SK-N-SH (cell line): Measurements from ENCODE around the gene KIF4A. TPM values are rescaled to one million over a fixed set of nuclear protein-coding genes. Genes with fewer than 3 reads are reported as not detected.

ENCODE experiments used
- CTCF ChIA-PET: fragments of 300-600, 350-600 bp; formaldehyde crosslinking; extraction: SDS; loops from one replicate; lab custom pipeline; 2021; lab: Yijun Ruan, JAX
- POLR2A ChIA-PET: fragments of 350-600 bp; sonication (Branson Sonifier 250); formaldehyde crosslinking; extraction: SDS; loops from one replicate; lab custom pipeline; 2020; ENCODE audit warnings: antibody characterized with exemption, inconsistent platforms; lab: Yijun Ruan, JAX
- DNase-seq: peaks from one replicate; pipeline ENCODE4 v3.0.0; 2012
- H2AFZ ChIP-seq: fragments of 200-600 bp; sonication (generic); 2 replicates; pipeline ENCODE4 v1.8.1; 2016; ENCODE audit warnings: antibody characterized with exemption, mild to moderate bottlenecking, low read depth
- H3F3A ChIP-seq: fragments of 200-600 bp; sonication (generic); replicated peaks from 2 replicates; pipeline ENCODE3; 2016; ENCODE audit warnings: antibody characterized with exemption, mild to moderate bottlenecking; ENCODE audit not compliant: insufficient read depth
- H3K27ac ChIP-seq, 2 experiments: fragments of 200-500 bp in 1 of 2; fragments of 200-600 bp in 1 of 2; sonication (Bioruptor generic) in 1 of 2; sonication (generic), shearing (Covaris generic) in 1 of 2; 2 replicates each; pipeline versions ENCODE4 v1.5.1 to v1.6.1; 2014 to 2016; ENCODE audit warnings: low read depth in 2 of 2, inconsistent platforms in 1 of 2, low read length in 1 of 2, mild to moderate bottlenecking in 1 of 2, mixed read lengths in 1 of 2
- H3K27me3 ChIP-seq: fragments of 200-600 bp; sonication (generic), shearing (Covaris generic); 2 replicates; pipeline ENCODE4 v1.6.1; 2016; ENCODE audit warnings: mixed run types; ENCODE audit not compliant: insufficient read depth
- H3K36me3 ChIP-seq, 2 experiments: fragments of 200-500 bp in 1 of 2; fragments of 200-600 bp in 1 of 2; sonication (Bioruptor generic) in 1 of 2; sonication (generic) in 1 of 2; replicated peaks in 1 of 2; 2 replicates each; pipeline versions ENCODE3 to v1.5.1; 2014 to 2016; ENCODE audit warnings: low read length in 1 of 2, mild to moderate bottlenecking in 1 of 2; ENCODE audit not compliant: insufficient read depth in 2 of 2, control insufficient read depth in 1 of 2
- H3K4me1 ChIP-seq, 2 experiments: fragments of 200-500 bp in 1 of 2; fragments of 200-600 bp in 1 of 2; sonication (Bioruptor generic) in 1 of 2; sonication (generic), shearing (Covaris generic) in 1 of 2; 2 replicates each; pipeline versions ENCODE4 v1.5.1 to v1.6.1; 2014 to 2016; ENCODE audit warnings: low read depth in 1 of 2, low read length in 1 of 2, mixed run types in 1 of 2; ENCODE audit not compliant: insufficient read depth in 2 of 2, control insufficient read depth in 1 of 2
- H3K4me2 ChIP-seq: fragments of 200-600 bp; sonication (generic), shearing (Covaris generic); 2 replicates; pipeline ENCODE4 v1.6.1; 2017; ENCODE audit warnings: mixed run types
- H3K4me3 ChIP-seq, 2 experiments: fragments of 200-500 bp in 1 of 2; fragments of 200-600 bp in 1 of 2; sonication (Bioruptor generic) in 1 of 2; sonication (generic), shearing (Covaris generic) in 1 of 2; 2 replicates each; pipeline versions ENCODE4 v1.5.1 to v1.8.1; 2014 to 2016; ENCODE audit warnings: low read depth in 2 of 2, inconsistent platforms in 1 of 2, low read length in 1 of 2, mild to moderate bottlenecking in 1 of 2, mixed read lengths in 1 of 2, moderate library complexity in 1 of 2
- H3K79me2 ChIP-seq: fragments of 200-600 bp; sonication (generic); 2 replicates; pipeline ENCODE4 v1.8.1; 2017; ENCODE audit warnings: mild to moderate bottlenecking; ENCODE audit not compliant: insufficient read depth
- H3K9ac ChIP-seq: fragments of 200-600 bp; sonication (generic); 2 replicates; pipeline ENCODE4 v1.6.1; 2017; ENCODE audit warnings: mixed run types
- H3K9me2 ChIP-seq: fragments of 200-600 bp; sonication (generic); 2 replicates; pipeline ENCODE4 v1.6.1; 2017; ENCODE audit warnings: mixed run types
- H3K9me3 ChIP-seq: fragments of 200-600 bp; sonication (generic); 2 replicates; pipeline ENCODE4 v1.6.1; 2017; ENCODE audit warnings: mixed run types, mild to moderate bottlenecking, moderate library complexity
- H4K20me1 ChIP-seq: fragments of 200-600 bp; sonication (generic); 2 replicates; pipeline ENCODE4 v1.6.1; 2017; ENCODE audit warnings: mild to moderate bottlenecking, mixed run types; ENCODE audit not compliant: insufficient read depth
- ELF1 ChIP-seq: IDR thresholded peaks from 2 replicates; pipeline ENCODE4 v1.4.0; 2012
- EP300 ChIP-seq, 2 experiments: IDR thresholded peaks; 2 replicates each; pipeline versions ENCODE4 v1.4.0 to v1.6.1; 2012; ENCODE audit warnings: borderline replicate concordance in 1 of 2, low read depth in 1 of 2, low read length in 1 of 2
- EZH2phosphoT487 ChIP-seq: fragments of 200-600 bp; sonication (generic); IDR thresholded peaks from 2 replicates; pipeline ENCODE4 v1.6.1; 2017; ENCODE audit warnings: low read depth, mixed run types, mild to moderate bottlenecking, antibody characterized with exemption, moderate library complexity, borderline replicate concordance
- FOSL2 ChIP-seq: IDR thresholded peaks from 2 replicates; pipeline ENCODE4 v1.4.0; 2012; ENCODE audit warnings: low read depth, mild to moderate bottlenecking, moderate library complexity, borderline replicate concordance
- FOXJ3 ChIP-seq: sonication (generic); formaldehyde crosslinking; IDR thresholded peaks from 2 replicates; pipeline ENCODE4 v1.5.1; 2020; ENCODE audit warnings: mild to moderate bottlenecking, missing genetic modification reagents
- FOXM1 ChIP-seq: IDR thresholded peaks from 2 replicates; pipeline ENCODE4 v1.4.0; 2012; ENCODE audit warnings: low read depth, mild to moderate bottlenecking
- GATA2 ChIP-seq: sonication (generic); formaldehyde crosslinking; IDR thresholded peaks from 2 replicates; pipeline ENCODE4 v1.5.0; 2020; ENCODE audit warnings: mild to moderate bottlenecking, missing genetic modification reagents
- IRF3 ChIP-seq: fragments of 150-350 bp; IDR thresholded peaks from 2 replicates; pipeline ENCODE4 v1.6.1; 2016; ENCODE audit warnings: mild to moderate bottlenecking, low read depth, low read length
- JUND ChIP-seq: IDR thresholded peaks from 2 replicates; pipeline ENCODE4 v1.4.0; 2012
- MEF2A ChIP-seq: IDR thresholded peaks from 2 replicates; pipeline ENCODE4 v1.4.0; 2012; ENCODE audit warnings: low read depth, borderline replicate concordance
- MXI1 ChIP-seq: IDR thresholded peaks from 2 replicates; pipeline ENCODE4 v1.6.1; 2012; ENCODE audit warnings: mild to moderate bottlenecking, low read depth, low read length, improper control_type of control experiment
- NFIC ChIP-seq: IDR thresholded peaks from 2 replicates; pipeline ENCODE4 v1.4.0; 2012; ENCODE audit warnings: borderline replicate concordance
- NRF1 ChIP-seq: IDR thresholded peaks from 2 replicates; pipeline ENCODE4 v1.6.1; 2012; ENCODE audit warnings: low read depth, mild to moderate bottlenecking, low read length
- PBX3 ChIP-seq: IDR thresholded peaks from 2 replicates; pipeline ENCODE4; 2012
- RCOR1 ChIP-seq: fragments of 150-350 bp; IDR thresholded peaks from 2 replicates; pipeline ENCODE4 v1.6.1; 2017; ENCODE audit warnings: antibody characterized with exemption, low read length
- RFX5 ChIP-seq: IDR thresholded peaks from 2 replicates; pipeline ENCODE4 v1.6.1; 2012; ENCODE audit warnings: mild to moderate bottlenecking, improper control_type of control experiment, low read length
- SIN3A ChIP-seq: IDR thresholded peaks from 2 replicates; pipeline ENCODE4 v1.6.1; 2012; ENCODE audit warnings: low read depth, mild to moderate bottlenecking, low read length, moderate library complexity, borderline replicate concordance
- SMC3 ChIP-seq: IDR thresholded peaks from 2 replicates; pipeline ENCODE4 v1.6.1; 2012; ENCODE audit warnings: low read depth, low read length, improper control_type of control experiment
- TAF1 ChIP-seq: IDR thresholded peaks from 2 replicates; pipeline ENCODE4 v1.6.1; 2012; ENCODE audit warnings: low read depth, mild to moderate bottlenecking, low read length, moderate library complexity, borderline replicate concordance
- TCF12 ChIP-seq: IDR thresholded peaks from 2 replicates; pipeline ENCODE4 v1.4.0; 2012
- USF1 ChIP-seq: IDR thresholded peaks from 2 replicates; pipeline ENCODE4 v1.4.0; 2012; ENCODE audit warnings: low read depth, borderline replicate concordance
- USF2 ChIP-seq: fragments of 150-350 bp; IDR thresholded peaks from 2 replicates; pipeline ENCODE4 v1.6.1; 2017; ENCODE audit warnings: antibody characterized with exemption, low read length, low read depth, borderline replicate concordance
- YY1 ChIP-seq: IDR thresholded peaks from 2 replicates; pipeline ENCODE4 v1.4.0; 2012; ENCODE audit warnings: low read depth, mild to moderate bottlenecking
- ZBTB33 ChIP-seq: IDR thresholded peaks from 2 replicates; pipeline ENCODE4 v1.4.0; 2012; ENCODE audit warnings: low read depth, borderline replicate concordance
- WGBS: methylation state at CpG from one replicate; pipeline ENCODE4 v1.1.6; 2017; ENCODE audit warnings: low lambda C conversion rate; 5-methylcytosine and 5-hydroxymethylcytosine counted together
- polyA plus RNA-seq, 3 experiments: library from polyadenylated mRNA; depleted of rRNA; stranded (reverse); fragments of >200 nt; gene quantifications; 2 replicates each; pipeline ENCODE4 v1.2.3, GENCODE V29; 2012

KIF4A gene
- polyA plus RNA-seq, 1 of the 3 experiments (the other 2 are of a cell fraction): 11.5 TPM

- Histone ChIP-seq H3K9me3 (no peaks in the 10 kb centered on the region), H3K4me3 (no peak overlapping the region), H3K27me3 (no peaks in the 10 kb centered on the region), H3K36me3 (peaks cover 4 to 7% of the 10 kb centered on the region in 2 experiments), H2AFZ (no peak overlapping the region), H3K27ac (no peak overlapping the region), H3K4me2 (no peak overlapping the region), H3F3A (no peaks in the 10 kb centered on the region), H3K4me1 (no peaks in the 10 kb centered on the region), H3K9me2 (no peaks in the 10 kb centered on the region), H3K79me2 (no peaks in the 10 kb centered on the region), H3K9ac (no peak overlapping the region), H4K20me1 (no peaks in the 10 kb centered on the region)
- DNase-seq: no peak
- no peak for TF ChIP-seq EZH2phosphoT487
- no peak for TF ChIP-seq ZBTB33
- TF ChIP-seq GATA2 (CRISPR knock-in tag): no peak
- no peak for TF ChIP-seq MXI1
- no peak for TF ChIP-seq TCF12
- no peak for TF ChIP-seq MEF2A
- no peak for TF ChIP-seq TAF1
- no peak for TF ChIP-seq IRF3
- TF ChIP-seq RFX5: no peak
- TF ChIP-seq JUND: no peak
- no peak for TF ChIP-seq FOSL2
- TF ChIP-seq EP300 (IDR thresholded peaks at IDR 0.05; ENCODE audit: borderline replicate concordance in 1 of 2, low read depth in 1 of 2, low read length in 1 of 2): no peak
- no peak for TF ChIP-seq NFIC
- TF ChIP-seq SMC3: no peak
- TF ChIP-seq NRF1: no peak
- ChIA-PET CTCF (no interaction called here), POLR2A (no interaction called here)
- WGBS: 75% methylated on average over 3 of the region's 3 CpGs
Measured at GRCh38 chrX:70411475-70411874, 121.6 kb downstream of the KIF4A start.

GRCh38 chrX:70421618-70422017, 131.7 kb downstream of the KIF4A start:
- WGBS: 13% methylated on average over 2 of the region's 2 CpGs
- no peaks in the 10 kb centered on the region for H3K9me2 ChIP-seq
- H3F3A ChIP-seq: no peaks in the 10 kb centered on the region
- H3K27ac ChIP-seq: no peak overlapping the region
- H3K4me3 ChIP-seq: no peak overlapping the region
- H3K36me3 ChIP-seq: peaks cover 0 to 12% of the 10 kb centered on the region in 2 experiments
- ChIA-PET CTCF (interaction anchor here (2.5 kb wide), 1 partner anchor 243 kb away, joined by 8 read pairs; no protein-coding TSS in a partner anchor), POLR2A (no interaction called here)
- H3K4me1 ChIP-seq: no peaks in the 10 kb centered on the region
- no peak overlapping the region for H3K4me2 ChIP-seq
- H2AFZ ChIP-seq: no peak overlapping the region
- H4K20me1 ChIP-seq: no peaks in the 10 kb centered on the region
- no peaks in the 10 kb centered on the region for H3K9me3 ChIP-seq
- no peaks in the 10 kb centered on the region for H3K27me3 ChIP-seq
- no peak overlapping the region for H3K9ac ChIP-seq
- DNase-seq: no peak
- no peaks in the 10 kb centered on the region for H3K79me2 ChIP-seq
- TF ChIP-seq RCOR1 (no peak), PBX3 (no peak), FOXJ3 (no peak), FOXM1 (no peak), YY1 (no peak), IRF3 (no peak), SIN3A (no peak), USF1 (no peak), USF2 (no peak), ELF1 (no peak), FOSL2 (no peak)
